Thoracic aorta (tissue), 2 donors: Measurements from ENCODE around the gene PDE4D. TPM values are rescaled to one million over a fixed set of nuclear protein-coding genes. Genes with fewer than 3 reads are reported as not detected.

Source experiments
- ATAC-seq: fragments of 150-250 bp; one replicate; pipeline ENCODE4 v1.8.0; 2017; ENCODE audit warnings: low read depth; ENCODE audit not compliant: insufficient number of reproducible peaks, low FRiP score
- DNase-seq: peaks from one replicate; pipeline ENCODE4 v3.0.0-alpha.2; 2020; ENCODE audit warnings: low spot score
- H3K27ac ChIP-seq, 2 donors: fragments of 200-600 bp; sonication (generic); 1 replicate in 1 of 2; 2 replicates in 1 of 2; pipeline ENCODE4 v1.5.1; 2016; ENCODE audit warnings: mild to moderate bottlenecking in 2 of 2, moderate library complexity in 2 of 2
- H3K27me3 ChIP-seq: fragments of 200-600 bp; sonication (generic); replicated peaks from 2 replicates; pipeline ENCODE4 v1.6.0; 2016; ENCODE audit warnings: mild to moderate bottlenecking; ENCODE audit not compliant: insufficient read depth
- H3K36me3 ChIP-seq: fragments of 200-600 bp; sonication (generic); one replicate; pipeline ENCODE4 v1.5.1; 2016
- H3K4me1 ChIP-seq, 2 donors: fragments of 200-600 bp; sonication (generic); 1 replicate in 1 of 2; 2 replicates in 1 of 2; pipeline versions ENCODE4 v1.5.1 to v1.6.0; 2016; ENCODE audit warnings: low read depth in 2 of 2, mild to moderate bottlenecking in 1 of 2; ENCODE audit not compliant: control insufficient read depth in 1 of 2
- H3K4me3 ChIP-seq: fragments of 200-600 bp; sonication (generic); 2 replicates; pipeline ENCODE4 v1.5.1; 2016; ENCODE audit warnings: mild to moderate bottlenecking
- H3K9me3 ChIP-seq: fragments of 200-600 bp; sonication (generic); 2 replicates; pipeline ENCODE4 v1.5.1; 2016
- total RNA-seq, 2 donors: library from RNA; depleted of rRNA; stranded (reverse); fragments of >200 nt; gene quantifications; one replicate each; pipeline versions ENCODE4 v1.1.0 to v1.2.3, GENCODE V29; 2016
- TF ChIP-seq, protein P1 (sequence below): fragments of 200-600 bp; sonication (generic); IDR thresholded peaks from one replicate; pipeline ENCODE4 v1.5.1; 2019; ENCODE audit warnings: antibody characterized with exemption

Gene PDE4D
- total RNA-seq, 2 donors from 2014 or later: 34.0 to 85.8 TPM

GRCh38 chr5:59769041-59769360, 124.5 kb downstream of the PDE4D start:
- H3K27me3 ChIP-seq: no peaks in the 10 kb centered on the region
- H3K27ac ChIP-seq: no peak overlapping the region
- no peaks in the 10 kb centered on the region for H3K36me3 ChIP-seq
- ATAC-seq: no peak
- DNase-seq: no peak
- H3K4me1 ChIP-seq: peaks cover 4 to 16% of the 10 kb centered on the region in 2 donors
- TF ChIP-seq, protein P1, sequence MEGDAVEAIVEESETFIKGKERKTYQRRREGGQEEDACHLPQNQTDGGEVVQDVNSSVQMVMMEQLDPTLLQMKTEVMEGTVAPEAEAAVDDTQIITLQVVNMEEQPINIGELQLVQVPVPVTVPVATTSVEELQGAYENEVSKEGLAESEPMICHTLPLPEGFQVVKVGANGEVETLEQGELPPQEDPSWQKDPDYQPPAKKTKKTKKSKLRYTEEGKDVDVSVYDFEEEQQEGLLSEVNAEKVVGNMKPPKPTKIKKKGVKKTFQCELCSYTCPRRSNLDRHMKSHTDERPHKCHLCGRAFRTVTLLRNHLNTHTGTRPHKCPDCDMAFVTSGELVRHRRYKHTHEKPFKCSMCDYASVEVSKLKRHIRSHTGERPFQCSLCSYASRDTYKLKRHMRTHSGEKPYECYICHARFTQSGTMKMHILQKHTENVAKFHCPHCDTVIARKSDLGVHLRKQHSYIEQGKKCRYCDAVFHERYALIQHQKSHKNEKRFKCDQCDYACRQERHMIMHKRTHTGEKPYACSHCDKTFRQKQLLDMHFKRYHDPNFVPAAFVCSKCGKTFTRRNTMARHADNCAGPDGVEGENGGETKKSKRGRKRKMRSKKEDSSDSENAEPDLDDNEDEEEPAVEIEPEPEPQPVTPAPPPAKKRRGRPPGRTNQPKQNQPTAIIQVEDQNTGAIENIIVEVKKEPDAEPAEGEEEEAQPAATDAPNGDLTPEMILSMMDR: no peak
- H3K9me3 ChIP-seq: no peaks in the 10 kb centered on the region
- H3K4me3 ChIP-seq: peak overlapping the region; percentile 73

GRCh38 chr5:59768152-59769040, 125.1 kb downstream of the PDE4D start:
- H3K27ac ChIP-seq: no peak overlapping the region
- no peaks in the 10 kb centered on the region for H3K9me3 ChIP-seq
- peaks cover 4 to 16% of the 10 kb centered on the region in 2 donors for H3K4me1 ChIP-seq
- peak overlapping the region; percentile 73 for H3K4me3 ChIP-seq
- DNase-seq (no peak), ATAC-seq (peak; percentile 39)
- TF ChIP-seq, protein P1: no peak
- no peaks in the 10 kb centered on the region for H3K36me3 ChIP-seq
- no peaks in the 10 kb centered on the region for H3K27me3 ChIP-seq

DNA sequence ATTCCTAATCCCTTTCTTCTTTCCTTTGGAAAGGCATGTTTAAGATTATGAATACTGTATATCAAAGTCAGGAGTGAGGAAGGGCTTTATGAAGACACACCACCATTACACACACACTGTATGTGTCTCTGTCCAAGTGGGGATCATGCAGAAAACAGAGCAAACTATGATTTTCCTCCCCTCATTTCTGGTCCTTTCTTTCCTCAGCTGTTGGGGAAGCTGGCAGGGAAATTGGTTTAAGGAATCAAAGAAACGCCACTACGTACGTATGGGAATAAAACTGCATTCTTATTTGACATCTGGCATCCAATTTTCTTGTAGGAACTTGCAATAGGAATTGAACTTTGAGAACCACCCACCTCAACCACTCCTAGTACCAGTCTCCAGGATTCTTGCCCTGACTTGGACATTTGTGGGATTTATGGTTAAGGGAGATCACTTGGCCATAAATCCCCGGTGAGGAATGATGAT, 125.8 kb downstream of the PDE4D start:
- TF ChIP-seq, protein P1: no peak
- H3K9me3 ChIP-seq: no peaks in the 10 kb centered on the region

GRCh38 chr5:59767211-59767605, 126.3 kb downstream of the PDE4D start:
- TF ChIP-seq, protein P1: no peak
- Histone ChIP-seq H3K9me3 (no peaks in the 10 kb centered on the region), H3K27ac (no peak overlapping the region), H3K4me1 (peaks cover 4 to 16% of the 10 kb centered on the region in 2 donors), H3K27me3 (no peaks in the 10 kb centered on the region), H3K4me3 (no peak overlapping the region), H3K36me3 (no peaks in the 10 kb centered on the region)
- no peak for ATAC-seq
- no peak for DNase-seq

More for the DNA sequence above, 125.8 kb downstream of the PDE4D start:
- H3K27me3 ChIP-seq: no peaks in the 10 kb centered on the region
- H3K4me3 ChIP-seq: peak overlapping the region; percentile 73
- H3K36me3 ChIP-seq: no peaks in the 10 kb centered on the region
- DNase-seq: no peak
- ATAC-seq: no peak
- no peak overlapping the region for H3K27ac ChIP-seq
- peaks cover 4 to 16% of the 10 kb centered on the region in 2 donors for H3K4me1 ChIP-seq

DNA sequence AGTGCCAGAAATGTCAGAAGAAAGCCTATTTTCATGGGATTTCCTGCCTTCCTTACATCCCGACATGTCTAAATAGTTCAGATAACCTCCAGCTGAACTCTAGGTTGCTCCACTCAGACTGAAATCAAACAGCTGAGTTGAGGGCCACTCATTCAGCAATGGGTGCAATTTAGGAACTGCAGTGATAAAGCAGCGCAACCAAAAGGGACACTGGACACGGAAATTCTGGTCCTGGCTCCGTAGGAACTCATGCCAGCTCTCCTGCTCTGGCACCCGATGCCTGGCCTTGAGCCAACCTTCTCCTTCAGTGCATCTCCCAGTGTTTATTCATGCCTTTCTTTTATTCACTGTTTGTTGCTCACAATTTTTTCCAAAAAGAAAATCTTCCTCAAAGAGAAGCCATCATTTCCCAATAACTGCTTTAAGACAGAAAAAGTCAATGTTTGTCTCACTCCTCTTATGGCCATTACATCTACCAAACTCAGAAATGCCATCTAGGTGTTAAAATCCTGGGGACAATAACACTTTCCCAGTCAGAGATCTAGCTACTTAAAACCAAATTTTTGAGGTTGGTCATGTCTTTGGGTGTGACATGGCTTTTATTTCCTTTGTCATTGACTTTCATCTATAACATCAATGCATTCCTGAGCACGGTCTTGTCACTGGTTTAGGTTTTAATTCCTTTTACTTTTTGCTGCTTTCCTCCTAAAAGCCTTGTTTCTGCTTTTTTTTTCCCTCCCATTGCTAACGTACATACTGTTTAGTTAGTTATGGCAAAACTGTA, 126.9 kb downstream of the PDE4D start:
- Histone ChIP-seq H3K27me3 (no peaks in the 10 kb centered on the region), H3K4me3 (no peak overlapping the region), H3K4me1 (peaks cover 4 to 16% of the 10 kb centered on the region in 2 donors), H3K27ac (no peak overlapping the region), H3K36me3 (no peaks in the 10 kb centered on the region), H3K9me3 (no peaks in the 10 kb centered on the region)
- TF ChIP-seq, protein P1: no peak
- DNase-seq: no peak
- no peak for ATAC-seq
